BJ (cell line): ENCODE results near the gene LMTK2. TPM values are rescaled to one million over a fixed set of nuclear protein-coding genes. Genes with fewer than 3 reads are reported as not detected.

ENCODE experiments used
- CTCF ChIA-PET: fragments of 350-600 bp; formaldehyde crosslinking; extraction: SDS; loops from one replicate; lab custom pipeline; 2021; ENCODE audit warnings: antibody characterized with exemption, inconsistent platforms; lab: Yijun Ruan, JAX
- POLR2A ChIA-PET: fragments of 300-600 bp; sonication (Branson Sonifier 250); formaldehyde crosslinking; extraction: SDS; loops from one replicate; lab custom pipeline; 2021; ENCODE audit warnings: antibody characterized with exemption; lab: Charles Lee
- DNase-seq: peaks from one replicate; pipeline ENCODE4 v3.0.0-alpha.2; 2011; ENCODE audit warnings: low read depth
- H3K27me3 ChIP-seq: 2 replicates; pipeline ENCODE4 v1.6.0; 2011; ENCODE audit warnings: low read length; ENCODE audit not compliant: control insufficient read depth, insufficient read depth
- H3K36me3 ChIP-seq: 2 replicates; pipeline ENCODE4 v1.5.1; 2011; ENCODE audit warnings: low read length; ENCODE audit not compliant: control insufficient read depth, insufficient read depth
- H3K4me3 ChIP-seq: 2 replicates; pipeline ENCODE4 v1.5.1; 2011; ENCODE audit warnings: low read depth, mild to moderate bottlenecking, control low read depth, low read length
- CTCF ChIP-seq: IDR thresholded peaks from 2 replicates; pipeline ENCODE4 v1.5.1; 2011; ENCODE audit warnings: low read depth, mild to moderate bottlenecking, control low read depth, inconsistent platforms, low read length, moderate library complexity; ENCODE audit not compliant: insufficient read depth
- polyA plus RNA-seq: library from polyadenylated mRNA; depleted of rRNA; stranded (reverse); fragments of >200 nt; gene quantifications from 2 replicates; pipeline ENCODE4 v1.2.3, GENCODE V29; 2011

LMTK2 gene
- polyA plus RNA-seq, 1 experiment: 3.8 TPM

- ChIA-PET CTCF (interaction anchor here (1.7 kb wide), 1 partner anchor 26 kb away, joined by 6 read pairs; no protein-coding TSS in a partner anchor), POLR2A (no interaction called here)
- H3K4me3 ChIP-seq: no peak overlapping the region
- no peak for TF ChIP-seq CTCF
- peaks cover 6% of the 10 kb centered on the region for H3K36me3 ChIP-seq
- no peak for DNase-seq
- no peaks in the 10 kb centered on the region for H3K27me3 ChIP-seq
Observed at GRCh38 chr7:98194672-98195457, 88.2 kb downstream of the LMTK2 start.

GRCh38 chr7:98196706-98197605 lies 90.3 kb downstream of the LMTK2 start:
- no peak for DNase-seq
- TF ChIP-seq CTCF: no peak
- Histone ChIP-seq H3K36me3 (peaks cover 4% of the 10 kb centered on the region; the same call in 1 of the 2 replicates), H3K27me3 (no peaks in the 10 kb centered on the region), H3K4me3 (no peak overlapping the region)
- CTCF ChIA-PET: interaction anchor here (1.1 kb wide), 1 partner anchor 29 kb away, joined by 3 read pairs; no protein-coding TSS in a partner anchor
- POLR2A ChIA-PET: no interaction called here

GRCh38 chr7:98199131-98199530 lies 92.5 kb downstream of the LMTK2 start:
- Histone ChIP-seq H3K4me3 (no peak overlapping the region), H3K36me3 (peaks cover 2% of the 10 kb centered on the region; the same call in 1 of the 2 replicates), H3K27me3 (no peaks in the 10 kb centered on the region)
- no peak for DNase-seq
- ChIA-PET POLR2A (no interaction called here), CTCF (interaction anchor here (0.6 to 1.1 kb wide), 2 partner anchors 9 to 692 kb away, joined by 3 read pairs; no protein-coding TSS in a partner anchor)
- TF ChIP-seq CTCF: no peak

GRCh38 chr7:98200364-98200763 lies 93.7 kb downstream of the LMTK2 start:
- H3K4me3 ChIP-seq: no peak overlapping the region
- no peak for TF ChIP-seq CTCF
- H3K36me3 ChIP-seq: peaks cover 3% of the 10 kb centered on the region; the same call in 1 of the 2 replicates
- no peak for DNase-seq
- POLR2A ChIA-PET: no interaction called here
- H3K27me3 ChIP-seq: no peaks in the 10 kb centered on the region
- CTCF ChIA-PET: interaction anchor here (1.3 kb wide), 1 partner anchor 60 kb away, joined by 3 read pairs; no protein-coding TSS in a partner anchor
